ENCODE measurements around the gene ZRANB3.

GRCh38 chr2:135093193-135093592 lies 437.8 kb downstream of the ZRANB3 start:
- TF ChIP-seq EZH2 (IDR thresholded peaks at IDR 0.05; ENCODE audit: insufficient read depth, poor library complexity, severe bottlenecking) (no peak), EZH2phosphoT487 (IDR thresholded peaks at IDR 0.05; ENCODE audit: insufficient read depth, low read depth) (no peak)

Data from GM23248 (cell line).